Epithelial cell of esophagus (primary cell): Measurements from ENCODE around the gene CAMKV.
"Not testable (repeated sequence)": the region's sequence is repeated elsewhere in the genome, so short reads cannot be mapped to it uniquely, and the experiment has no call there.

Experiments used
- DNase-seq: peaks from one replicate; pipeline ENCODE4 v3.0.0; 2010; ENCODE audit warnings: low read depth
- H3K4me3 ChIP-seq: 2 replicates; pipeline ENCODE4 v1.5.1; 2011; ENCODE audit warnings: mild to moderate bottlenecking, low read length, control low read depth
- TF ChIP-seq, protein P1 (sequence below): IDR thresholded peaks from 2 replicates; pipeline ENCODE4 v1.5.1; 2011; ENCODE audit warnings: low read depth, mild to moderate bottlenecking, low read length, control low read depth, inconsistent platforms; ENCODE audit not compliant: insufficient read depth; ENCODE audit errors: missing control alignments

Gene CAMKV

DNA sequence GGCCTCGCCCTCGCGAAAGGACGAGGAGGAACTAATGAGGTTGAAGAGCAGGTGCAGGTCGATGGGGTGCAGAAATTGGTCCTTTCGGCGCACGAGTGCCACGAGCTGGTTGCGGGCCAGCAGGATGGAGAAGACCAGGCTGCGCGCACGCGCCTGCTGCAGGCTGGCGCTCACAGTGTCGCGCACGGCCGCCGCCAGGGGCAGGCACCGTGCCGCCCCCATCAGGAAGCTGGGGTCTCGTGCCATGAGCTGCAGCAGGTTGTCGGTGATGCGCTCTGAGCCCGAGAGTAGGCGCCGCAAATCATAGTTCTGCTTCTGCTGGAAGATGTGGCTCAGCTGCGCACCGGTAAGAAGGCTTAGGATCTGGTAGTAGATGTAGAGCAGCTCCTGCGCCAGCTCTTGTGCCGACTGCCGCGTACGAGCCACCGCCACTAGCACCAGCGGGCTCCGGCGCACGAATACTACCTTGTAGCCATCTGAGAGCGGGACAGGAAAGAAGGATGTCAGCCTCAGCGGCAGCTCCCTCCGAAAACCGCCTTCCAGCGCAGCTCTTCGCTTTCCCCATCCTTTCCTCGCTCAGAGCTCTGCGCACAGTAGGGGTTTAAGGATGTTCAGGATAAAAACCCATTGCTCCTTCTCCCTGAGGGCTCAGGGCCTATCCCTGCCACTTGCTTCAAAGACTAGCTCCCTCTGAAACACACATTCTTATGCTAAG is 40.9 kb upstream of the CAMKV start:
- TF ChIP-seq, protein P1, sequence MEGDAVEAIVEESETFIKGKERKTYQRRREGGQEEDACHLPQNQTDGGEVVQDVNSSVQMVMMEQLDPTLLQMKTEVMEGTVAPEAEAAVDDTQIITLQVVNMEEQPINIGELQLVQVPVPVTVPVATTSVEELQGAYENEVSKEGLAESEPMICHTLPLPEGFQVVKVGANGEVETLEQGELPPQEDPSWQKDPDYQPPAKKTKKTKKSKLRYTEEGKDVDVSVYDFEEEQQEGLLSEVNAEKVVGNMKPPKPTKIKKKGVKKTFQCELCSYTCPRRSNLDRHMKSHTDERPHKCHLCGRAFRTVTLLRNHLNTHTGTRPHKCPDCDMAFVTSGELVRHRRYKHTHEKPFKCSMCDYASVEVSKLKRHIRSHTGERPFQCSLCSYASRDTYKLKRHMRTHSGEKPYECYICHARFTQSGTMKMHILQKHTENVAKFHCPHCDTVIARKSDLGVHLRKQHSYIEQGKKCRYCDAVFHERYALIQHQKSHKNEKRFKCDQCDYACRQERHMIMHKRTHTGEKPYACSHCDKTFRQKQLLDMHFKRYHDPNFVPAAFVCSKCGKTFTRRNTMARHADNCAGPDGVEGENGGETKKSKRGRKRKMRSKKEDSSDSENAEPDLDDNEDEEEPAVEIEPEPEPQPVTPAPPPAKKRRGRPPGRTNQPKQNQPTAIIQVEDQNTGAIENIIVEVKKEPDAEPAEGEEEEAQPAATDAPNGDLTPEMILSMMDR = no peak
- no peak for DNase-seq
- H3K4me3 ChIP-seq = no peak overlapping the region

DNA sequence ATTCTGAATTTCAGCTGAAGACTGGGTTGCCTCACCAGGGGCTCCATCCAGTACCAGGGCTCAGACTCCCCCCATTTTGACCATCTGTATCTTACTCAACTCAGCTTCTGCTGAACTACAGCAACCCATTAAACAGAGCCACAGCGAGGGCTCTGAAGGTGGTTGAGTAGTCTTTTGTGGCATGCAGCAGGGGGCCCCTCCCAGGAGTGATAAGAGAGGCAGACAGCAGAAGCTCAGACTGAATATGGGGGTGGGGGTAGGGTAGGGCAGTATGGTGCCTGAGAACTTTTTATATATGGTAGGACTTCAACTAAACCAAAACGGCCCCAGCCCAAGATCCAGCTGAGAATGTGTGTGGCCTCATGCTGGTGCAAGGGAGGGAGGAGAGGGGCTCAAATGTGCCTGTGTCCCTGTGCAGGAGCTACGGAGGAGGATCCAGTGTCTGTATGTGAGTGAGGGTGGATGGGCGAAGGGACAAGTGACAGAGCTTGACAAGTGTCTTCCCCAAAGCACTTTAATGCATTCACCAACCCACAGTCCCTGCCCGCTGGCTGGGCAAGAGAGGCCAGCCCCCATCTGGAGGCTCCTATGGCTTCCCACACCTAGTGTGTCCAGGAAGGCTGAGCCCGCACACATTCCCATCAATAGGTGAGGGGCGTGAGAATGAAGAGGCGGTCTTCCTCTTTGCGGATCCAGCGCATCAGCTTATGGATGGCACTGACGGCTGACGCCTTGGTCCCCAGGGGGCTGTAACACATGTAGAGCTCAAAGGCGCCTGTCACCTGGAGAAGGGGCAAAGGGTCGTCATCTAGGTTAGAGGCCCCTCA is 38.9 kb upstream of the CAMKV start:
- no peak overlapping the region for H3K4me3 ChIP-seq
- TF ChIP-seq, protein P1 = no peak
- DNase-seq = no peak

DNA sequence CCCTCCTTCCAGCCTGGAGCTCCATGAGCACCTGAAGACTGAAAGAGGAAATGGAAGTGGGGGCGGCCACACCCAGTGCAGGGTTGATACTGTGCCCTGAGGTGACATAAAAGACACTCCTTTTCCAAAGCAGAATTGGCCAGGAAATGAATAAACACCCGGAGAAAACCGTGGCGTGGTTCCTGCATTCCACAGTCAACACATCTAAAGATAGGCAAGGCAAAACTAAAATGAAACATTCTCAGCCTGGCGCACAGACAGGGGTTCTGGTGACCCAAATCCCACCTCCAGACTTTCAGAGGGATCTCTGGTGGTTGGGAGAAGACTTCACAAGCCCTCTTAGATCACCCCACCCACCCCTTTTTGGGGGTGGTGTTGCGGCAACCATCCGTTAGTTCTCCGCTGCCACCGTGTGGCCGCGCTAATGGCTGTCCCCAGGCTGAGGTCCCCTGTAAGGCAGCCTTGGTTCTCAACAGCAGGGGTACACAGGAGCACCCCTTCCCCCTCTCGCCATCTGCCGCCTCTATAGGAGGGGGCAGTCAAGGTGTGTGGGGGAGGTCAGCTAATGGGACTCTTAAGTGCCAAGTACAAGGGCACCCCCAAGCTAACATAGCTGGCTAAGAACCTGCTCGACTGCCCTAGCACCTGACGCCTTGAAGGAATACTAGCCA is 36.5 kb upstream of the CAMKV start:
- TF ChIP-seq, protein P1 = peak; percentile 70
- H3K4me3 ChIP-seq = peak overlapping the region; percentile 14
- peak; percentile 63 for DNase-seq

DNA sequence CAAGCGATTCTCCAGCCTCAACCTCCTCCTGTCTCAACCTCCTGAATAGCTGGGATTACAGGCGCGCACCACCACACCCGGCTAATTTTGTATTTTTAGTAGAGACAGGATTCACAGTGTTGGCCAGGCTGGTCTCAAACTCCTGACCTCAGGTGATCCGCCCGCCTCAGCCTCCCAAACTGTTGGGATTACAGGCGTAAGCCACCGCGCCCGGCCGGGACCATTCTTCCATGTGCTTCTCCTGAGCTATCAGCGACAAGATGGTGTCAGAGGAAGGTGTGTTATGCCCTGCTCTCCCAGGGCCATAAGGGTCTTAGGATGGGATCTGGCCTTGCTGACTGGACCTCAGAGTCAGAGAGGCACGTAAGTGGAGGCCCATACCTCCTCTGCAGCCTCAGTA is 34.7 kb upstream of the CAMKV start:
- not testable (repeated sequence) for H3K4me3 ChIP-seq, DNase-seq

DNA sequence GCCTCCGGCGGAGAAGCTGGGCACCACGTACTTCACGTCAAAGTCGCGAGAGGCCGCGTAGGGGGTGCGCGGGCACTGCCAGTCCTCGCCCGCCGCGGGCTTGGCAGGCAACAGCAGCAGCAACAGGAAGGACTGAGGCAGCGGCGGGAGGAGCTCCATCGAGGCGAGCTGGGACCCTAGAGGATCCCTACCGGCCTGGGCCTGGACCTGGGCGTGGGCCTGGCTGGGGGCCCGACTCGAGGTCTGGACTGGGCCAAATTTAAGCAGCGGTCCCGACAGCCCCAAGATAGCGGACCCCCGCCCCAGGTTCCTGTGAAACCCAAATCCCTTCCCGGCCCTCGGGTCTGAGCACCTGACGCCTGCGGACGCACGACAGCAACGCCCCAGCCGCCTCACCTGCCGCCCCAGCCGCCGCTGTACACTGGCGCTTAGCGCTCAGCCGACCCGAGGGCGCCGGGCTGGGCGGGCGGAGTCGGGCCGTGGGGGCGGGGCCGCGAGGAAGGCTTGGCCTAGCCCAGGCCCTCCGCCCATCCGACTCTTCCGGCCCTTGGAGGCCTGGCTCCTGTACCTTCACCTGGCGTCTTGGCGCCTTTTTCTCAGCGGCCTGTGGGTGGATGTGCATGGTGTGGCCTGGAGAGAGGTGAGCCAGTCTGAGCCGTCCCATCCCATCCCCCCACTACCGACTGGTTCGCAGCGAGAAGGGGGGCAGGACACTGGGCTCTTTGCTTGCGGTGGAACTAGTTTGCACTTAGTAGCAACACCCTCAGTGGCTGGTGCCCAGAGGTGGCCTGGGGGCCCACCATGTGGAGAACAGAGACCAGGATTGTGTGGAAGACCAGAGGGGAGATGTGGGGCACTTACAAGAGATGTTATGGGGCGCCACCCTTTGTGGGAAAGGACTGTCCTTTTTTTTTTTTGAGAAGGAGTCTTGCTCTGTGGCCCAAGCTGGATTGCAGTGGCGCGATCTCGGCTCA is 34.0 kb upstream of the CAMKV start, which contains the start of gene MST1R:
TSS of gene MST1R (minus strand) at position 423 of the 974 bp plus-strand sequence. CDS start at position 159, 264 bp downstream.
- peak within 1 kb of the TSS; percentile 45 for H3K4me3 ChIP-seq
- TF ChIP-seq, protein P1 = no peak
- DNase-seq = peak; percentile 87

DNA sequence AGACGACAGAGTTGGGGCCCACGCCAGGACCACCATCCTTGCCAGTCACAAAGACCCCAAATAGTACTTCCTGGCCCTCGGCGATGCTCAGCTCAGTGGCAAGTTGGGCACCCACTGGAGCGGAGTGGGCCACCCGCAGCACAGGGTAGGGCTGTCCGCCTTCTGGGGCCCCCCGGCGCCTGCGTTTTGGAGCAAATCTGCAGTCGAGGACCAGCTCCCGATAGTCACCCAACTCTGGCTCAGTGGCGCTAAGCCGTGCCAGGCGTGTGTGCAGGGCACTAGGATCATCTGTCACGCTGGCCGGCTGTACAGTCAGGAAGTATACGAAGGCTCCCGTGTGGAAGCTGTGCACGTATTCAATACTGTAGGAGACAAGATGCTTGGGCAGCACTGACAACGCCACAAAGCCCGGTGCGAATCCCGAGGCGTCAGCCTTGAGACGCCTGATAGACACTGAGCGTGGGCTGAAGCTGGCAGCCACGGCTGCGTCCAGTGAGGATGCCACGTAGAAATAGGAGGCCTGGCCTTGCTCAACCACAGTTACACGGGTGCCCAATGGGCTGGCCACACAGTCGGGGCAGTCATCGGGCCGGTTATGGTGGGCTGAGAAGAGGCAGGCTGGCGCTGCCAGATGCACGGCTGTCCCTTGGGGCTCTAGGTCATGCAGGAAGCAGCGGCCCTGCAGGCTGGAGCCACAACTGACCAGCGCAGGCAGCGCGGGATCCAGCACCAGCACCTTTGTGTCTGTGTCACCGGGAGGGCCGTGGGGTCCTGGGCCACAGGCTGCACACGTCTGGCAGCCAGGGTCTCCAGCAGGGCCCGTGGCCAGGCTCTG is 33.0 kb upstream of the CAMKV start:
- peak overlapping the region; percentile 45 for H3K4me3 ChIP-seq
- TF ChIP-seq, protein P1 = no peak
- no peak for DNase-seq
